SK-N-SH (cell line): ENCODE measurements around the gene SLC25A27.

Experiments
- MEF2A ChIP-seq: IDR thresholded peaks from 2 replicates; pipeline ENCODE4 v1.4.0; 2012; ENCODE audit warnings: low read depth, borderline replicate concordance
- MXI1 ChIP-seq: IDR thresholded peaks from 2 replicates; pipeline ENCODE4 v1.6.1; 2012; ENCODE audit warnings: mild to moderate bottlenecking, low read depth, low read length, improper control_type of control experiment
- POLR2AphosphoS5 ChIP-seq: IDR thresholded peaks from 2 replicates; pipeline ENCODE4 v1.6.1; 2012; ENCODE audit warnings: low read depth, low read length
- RCOR1 ChIP-seq: fragments of 150-350 bp; IDR thresholded peaks from 2 replicates; pipeline ENCODE4 v1.6.1; 2017; ENCODE audit warnings: antibody characterized with exemption, low read length
- REST ChIP-seq: IDR thresholded peaks from 2 replicates; pipeline ENCODE4 v1.6.1; 2012; ENCODE audit warnings: mild to moderate bottlenecking, low read depth, low read length, moderate library complexity
- ZBTB33 ChIP-seq: IDR thresholded peaks from 2 replicates; pipeline ENCODE4 v1.4.0; 2012; ENCODE audit warnings: low read depth, borderline replicate concordance
- TF ChIP-seq, protein P1 (sequence below): IDR thresholded peaks from 2 replicates; pipeline ENCODE4 v1.4.0; 2012; ENCODE audit warnings: low read depth, borderline replicate concordance
- TF ChIP-seq, protein P2 (sequence below): fragments of 200-600 bp; sonication (generic); IDR thresholded peaks from 2 replicates; pipeline ENCODE4 v1.6.1; 2017; ENCODE audit warnings: antibody characterized with exemption, mild to moderate bottlenecking, moderate library complexity

DNA sequence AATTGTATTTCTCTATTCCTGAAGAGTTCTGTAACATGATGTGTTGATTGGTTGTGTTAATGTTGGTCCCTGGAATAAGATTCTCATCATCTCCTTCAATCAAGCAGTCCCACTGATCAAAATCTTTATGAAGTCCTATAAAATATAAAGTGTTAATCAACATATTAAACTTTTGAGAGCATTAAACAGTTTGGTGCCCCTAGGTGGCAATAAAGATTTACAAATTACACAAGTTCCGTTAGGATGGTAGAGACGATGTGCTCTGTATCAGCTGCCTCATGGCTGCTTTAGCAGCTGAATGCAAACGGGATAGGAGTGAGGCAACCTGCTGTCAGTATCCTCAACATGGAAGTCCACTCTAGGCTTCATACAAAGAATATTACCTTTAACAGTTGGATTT lies 51.8 kb downstream of the SLC25A27 start:
- TF ChIP-seq, protein P1, sequence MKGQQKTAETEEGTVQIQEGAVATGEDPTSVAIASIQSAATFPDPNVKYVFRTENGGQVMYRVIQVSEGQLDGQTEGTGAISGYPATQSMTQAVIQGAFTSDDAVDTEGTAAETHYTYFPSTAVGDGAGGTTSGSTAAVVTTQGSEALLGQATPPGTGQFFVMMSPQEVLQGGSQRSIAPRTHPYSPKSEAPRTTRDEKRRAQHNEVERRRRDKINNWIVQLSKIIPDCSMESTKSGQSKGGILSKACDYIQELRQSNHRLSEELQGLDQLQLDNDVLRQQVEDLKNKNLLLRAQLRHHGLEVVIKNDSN = no peak
- TF ChIP-seq MXI1 = no peak
- TF ChIP-seq REST = no peak
- TF ChIP-seq, protein P2, sequence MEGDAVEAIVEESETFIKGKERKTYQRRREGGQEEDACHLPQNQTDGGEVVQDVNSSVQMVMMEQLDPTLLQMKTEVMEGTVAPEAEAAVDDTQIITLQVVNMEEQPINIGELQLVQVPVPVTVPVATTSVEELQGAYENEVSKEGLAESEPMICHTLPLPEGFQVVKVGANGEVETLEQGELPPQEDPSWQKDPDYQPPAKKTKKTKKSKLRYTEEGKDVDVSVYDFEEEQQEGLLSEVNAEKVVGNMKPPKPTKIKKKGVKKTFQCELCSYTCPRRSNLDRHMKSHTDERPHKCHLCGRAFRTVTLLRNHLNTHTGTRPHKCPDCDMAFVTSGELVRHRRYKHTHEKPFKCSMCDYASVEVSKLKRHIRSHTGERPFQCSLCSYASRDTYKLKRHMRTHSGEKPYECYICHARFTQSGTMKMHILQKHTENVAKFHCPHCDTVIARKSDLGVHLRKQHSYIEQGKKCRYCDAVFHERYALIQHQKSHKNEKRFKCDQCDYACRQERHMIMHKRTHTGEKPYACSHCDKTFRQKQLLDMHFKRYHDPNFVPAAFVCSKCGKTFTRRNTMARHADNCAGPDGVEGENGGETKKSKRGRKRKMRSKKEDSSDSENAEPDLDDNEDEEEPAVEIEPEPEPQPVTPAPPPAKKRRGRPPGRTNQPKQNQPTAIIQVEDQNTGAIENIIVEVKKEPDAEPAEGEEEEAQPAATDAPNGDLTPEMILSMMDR = no peak
- TF ChIP-seq ZBTB33 = no peak
- no peak for TF ChIP-seq POLR2AphosphoS5
- no peak for TF ChIP-seq MEF2A
- no peak for TF ChIP-seq RCOR1
